ENCODE data around the gene ITPK1. TPM values are rescaled to one million over a fixed set of nuclear protein-coding genes. Genes with fewer than 3 reads are reported as not detected.

ITPK1 gene
- total RNA-seq, 1 donor from 2014 or later = 43.0 TPM

GRCh38 chr14:92964124-92965109 lies 151.3 kb downstream of the ITPK1 start:
- Mint-ChIP-seq H3K27ac (no peak overlapping the region), H3K4me3 (no peak overlapping the region), H3K36me3 (ENCODE audit: low read depth) (peaks cover 32% of the 10 kb centered on the region), H3K27me3 (no peaks in the 10 kb centered on the region), H3K9me3 (peaks cover 3% of the 10 kb centered on the region), H3K4me1 (peaks cover 9% of the 10 kb centered on the region)
- ATAC-seq (ENCODE audit: low read depth) (no peak), DNase-seq (no peak)
- intact Hi-C loops (cut with micrococcal nuclease) = no loop called here
- ChIA-PET CTCF (no interaction called here), POLR2A (no interaction called here)
- TF ChIP-seq CTCF (IDR thresholded peaks at IDR 0.05) = no peak

GRCh38 chr14:92963301-92964123 lies 152.2 kb downstream of the ITPK1 start:
- TF ChIP-seq CTCF (IDR thresholded peaks at IDR 0.05) = no peak
- DNase-seq = no peak
- CTCF ChIA-PET = interaction anchor here (1.3 kb wide), 1 partner anchor 12 kb away, joined by 8 read pairs; no protein-coding TSS in a partner anchor

GRCh38 chr14:92962831-92963095 lies 153.0 kb downstream of the ITPK1 start:
- TF ChIP-seq CTCF (IDR thresholded peaks at IDR 0.05) = no peak
- no peak for ATAC-seq (ENCODE audit: low read depth)
- H3K27me3 Mint-ChIP-seq = no peaks in the 10 kb centered on the region
- H3K4me3 Mint-ChIP-seq = no peak overlapping the region
- H3K36me3 Mint-ChIP-seq (ENCODE audit: low read depth) = peaks cover 46% of the 10 kb centered on the region
- H3K9me3 Mint-ChIP-seq = peaks cover 3% of the 10 kb centered on the region
- peaks cover 9% of the 10 kb centered on the region for H3K4me1 Mint-ChIP-seq
- intact Hi-C loops (cut with micrococcal nuclease) = no loop called here
- DNase-seq = no peak
- no peak overlapping the region for H3K27ac Mint-ChIP-seq
- POLR2A ChIA-PET = interaction anchor here (0.7 kb wide), 1 partner anchor 672 kb away, joined by 3 read pairs; no protein-coding TSS in a partner anchor
- CTCF ChIA-PET = interaction anchor here (1.3 kb wide), 1 partner anchor 11 kb away, joined by 8 read pairs; no protein-coding TSS in a partner anchor

More at GRCh38 chr14:92963301-92964123, 152.2 kb downstream of the ITPK1 start:
- intact Hi-C loops (cut with micrococcal nuclease) = no loop called here
- Mint-ChIP-seq H3K9me3 (peaks cover 3% of the 10 kb centered on the region), H3K4me3 (no peak overlapping the region), H3K36me3 (ENCODE audit: low read depth) (peaks cover 40% of the 10 kb centered on the region), H3K27ac (no peak overlapping the region), H3K27me3 (no peaks in the 10 kb centered on the region), H3K4me1 (peaks cover 9% of the 10 kb centered on the region)
- no peak for ATAC-seq (ENCODE audit: low read depth)
- POLR2A ChIA-PET = no interaction called here

GRCh38 chr14:92962031-92962830 lies 153.5 kb downstream of the ITPK1 start:
- no peaks in the 10 kb centered on the region for H3K9me3 Mint-ChIP-seq

More at GRCh38 chr14:92962031-92962830, 153.5 kb downstream of the ITPK1 start:
- Mint-ChIP-seq H3K27ac (no peak overlapping the region), H3K27me3 (no peaks in the 10 kb centered on the region), H3K4me1 (peaks cover 9% of the 10 kb centered on the region), H3K4me3 (no peak overlapping the region), H3K36me3 (ENCODE audit: low read depth) (peaks cover 48% of the 10 kb centered on the region)
- DNase-seq (no peak), ATAC-seq (ENCODE audit: low read depth) (no peak)
- intact Hi-C loops (cut with micrococcal nuclease) = no loop called here
- TF ChIP-seq CTCF (IDR thresholded peaks at IDR 0.05) = no peak
- ChIA-PET POLR2A (interaction anchor here (0.7 kb wide), 1 partner anchor 671 kb away, joined by 3 read pairs; no protein-coding TSS in a partner anchor), CTCF (interaction anchor here (0.8 to 1.3 kb wide), 2 partner anchors 10 kb away, joined by 3 to 8 read pairs; no protein-coding TSS in a partner anchor)

Data from activated B cell treated with CpG ODN at 0.5 μM for 24 hours (primary cell).